GM19463 (cell line): ENCODE results near the gene PRSS33.

Source experiments
- ATAC-seq: cut with Tn5 transposase; IDR thresholded peaks from one replicate; pipeline ENCODE4 v1.9.1; 2021; ENCODE audit warnings: mild to moderate bottlenecking, moderate library complexity; ENCODE audit not compliant: unreplicated experiment

PRSS33 gene

GRCh38 chr16:2744711-2745110, 42.6 kb downstream of the PRSS33 start:
- no peak for ATAC-seq

DNA sequence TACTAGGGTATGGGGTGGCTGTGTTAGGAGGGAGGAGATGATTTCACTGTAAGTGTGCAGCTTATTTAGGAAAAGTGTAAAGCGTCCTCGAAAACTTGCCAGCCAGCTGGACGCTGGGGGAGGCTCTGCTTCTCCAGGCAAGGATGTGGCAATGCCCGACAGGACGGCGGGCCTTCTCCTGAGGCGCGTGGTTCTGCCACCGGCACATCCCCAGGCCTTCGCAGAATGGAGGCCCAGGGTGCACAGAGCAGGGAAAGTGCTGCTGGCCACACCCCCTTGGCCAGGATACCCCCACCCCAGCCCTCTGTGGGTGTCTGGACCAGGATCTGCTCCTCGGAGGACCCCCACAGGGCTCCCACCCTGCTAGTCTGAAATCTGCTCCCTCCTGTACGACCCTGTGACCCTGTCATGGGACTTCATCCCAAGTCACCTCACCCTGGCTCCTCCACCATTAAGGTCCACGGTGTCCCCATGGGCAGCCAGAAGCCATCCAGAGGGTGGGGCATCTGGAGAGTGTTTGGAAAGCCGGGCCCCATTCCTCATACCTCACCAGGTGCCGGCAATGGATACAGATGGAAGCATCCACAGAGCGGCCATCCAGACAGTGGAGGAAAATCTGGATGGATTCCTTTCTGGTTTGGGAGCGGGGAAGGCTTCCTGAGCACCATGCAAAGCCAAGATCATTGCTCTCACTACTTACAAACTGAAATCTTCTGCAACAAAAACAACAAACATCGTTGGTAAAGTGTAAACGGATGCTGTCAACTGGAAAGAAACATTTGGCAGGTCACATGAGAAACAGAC, 44.2 kb downstream of the PRSS33 start:
- no peak for ATAC-seq

- no peak for ATAC-seq
These were observed 44.9 kb downstream of the PRSS33 start for GRCh38 chr16:2742323-2743006.

- no peak for ATAC-seq
These were observed 46.2 kb downstream of the PRSS33 start for GRCh38 chr16:2741168-2741567.

DNA sequence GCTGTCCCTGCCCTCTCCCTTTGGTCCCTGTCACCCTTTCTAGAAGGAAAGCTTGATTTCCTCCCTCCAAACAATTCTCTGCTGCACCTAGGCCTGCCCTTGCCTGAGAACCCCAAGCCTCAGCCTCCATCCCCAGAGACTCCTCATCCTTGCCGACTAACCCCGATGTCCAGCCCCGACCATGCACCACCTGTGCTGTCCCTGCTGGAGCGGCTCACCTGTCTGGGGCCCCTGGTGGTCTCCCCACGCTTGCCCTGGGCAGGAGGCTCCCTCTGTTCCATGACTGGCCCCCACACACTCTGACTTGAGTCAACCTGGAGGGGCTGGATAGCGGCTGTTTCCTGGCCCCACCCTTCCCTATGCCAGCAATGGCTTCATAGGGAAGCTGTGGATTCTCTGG, 46.9 kb downstream of the PRSS33 start:
- no peak for ATAC-seq

DNA sequence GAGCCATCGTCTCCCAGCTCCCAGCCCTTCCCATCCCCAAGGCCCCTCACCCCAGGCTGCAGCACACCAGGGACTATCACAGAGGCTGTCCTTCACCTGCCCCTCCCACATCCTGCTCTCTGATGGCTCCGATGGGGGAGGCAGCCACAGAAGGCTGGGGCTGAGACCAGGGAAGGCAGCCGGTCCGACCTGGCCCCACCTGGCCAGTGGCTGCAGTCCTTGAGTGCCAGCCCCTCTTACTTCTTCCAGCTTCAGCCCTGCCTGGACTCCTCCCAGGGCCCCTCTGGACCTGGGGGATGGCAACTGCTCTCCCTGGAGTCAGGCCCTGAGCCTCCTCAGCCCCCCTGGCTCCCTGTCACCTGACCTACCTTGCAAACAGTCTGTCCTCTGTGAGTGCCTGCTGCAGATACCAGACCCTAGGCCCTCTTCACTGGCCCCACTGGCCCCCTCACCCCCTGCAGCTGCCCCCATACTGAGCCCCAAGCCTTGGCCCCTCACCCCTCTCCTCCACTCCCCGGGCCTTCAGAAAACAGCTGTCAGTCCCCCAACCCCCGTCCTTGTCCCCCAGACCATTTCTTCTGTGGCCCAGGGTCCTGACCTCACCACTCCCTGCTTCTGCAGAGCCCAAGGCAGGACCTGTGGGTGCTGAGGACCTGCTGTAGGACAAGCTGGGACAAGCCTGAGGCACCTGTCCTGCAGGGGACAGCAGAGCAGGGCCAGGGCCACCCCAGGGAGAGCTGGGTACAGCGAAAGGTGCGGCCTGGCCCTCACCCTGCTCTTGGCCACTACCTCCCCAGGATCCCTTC, 47.5 kb downstream of the PRSS33 start:
- ATAC-seq = no peak

- no peak for ATAC-seq
These were observed 48.7 kb downstream of the PRSS33 start for GRCh38 chr16:2738615-2739014.

GRCh38 chr16:2737895-2738418, 49.4 kb downstream of the PRSS33 start:
- ATAC-seq = no peak

DNA sequence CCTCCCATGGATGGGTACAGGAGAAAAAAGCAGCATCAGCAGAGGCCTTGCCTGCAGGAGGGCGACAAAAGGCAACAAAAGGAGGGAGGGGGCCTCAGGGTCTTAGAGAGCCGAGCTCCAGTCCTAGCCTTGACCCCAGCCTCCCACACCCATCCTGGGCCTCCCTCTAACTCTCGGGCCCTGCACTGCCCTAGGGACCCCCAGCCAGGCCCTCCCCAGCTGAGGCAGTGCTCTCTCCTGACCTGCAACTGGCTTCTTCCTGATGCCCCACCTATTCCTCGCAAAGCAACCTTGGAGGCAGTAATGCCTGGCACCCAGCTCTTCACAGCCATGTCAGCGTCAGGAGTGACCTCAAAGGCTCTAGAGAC, 50.1 kb downstream of the PRSS33 start:
- ATAC-seq = no peak

DNA sequence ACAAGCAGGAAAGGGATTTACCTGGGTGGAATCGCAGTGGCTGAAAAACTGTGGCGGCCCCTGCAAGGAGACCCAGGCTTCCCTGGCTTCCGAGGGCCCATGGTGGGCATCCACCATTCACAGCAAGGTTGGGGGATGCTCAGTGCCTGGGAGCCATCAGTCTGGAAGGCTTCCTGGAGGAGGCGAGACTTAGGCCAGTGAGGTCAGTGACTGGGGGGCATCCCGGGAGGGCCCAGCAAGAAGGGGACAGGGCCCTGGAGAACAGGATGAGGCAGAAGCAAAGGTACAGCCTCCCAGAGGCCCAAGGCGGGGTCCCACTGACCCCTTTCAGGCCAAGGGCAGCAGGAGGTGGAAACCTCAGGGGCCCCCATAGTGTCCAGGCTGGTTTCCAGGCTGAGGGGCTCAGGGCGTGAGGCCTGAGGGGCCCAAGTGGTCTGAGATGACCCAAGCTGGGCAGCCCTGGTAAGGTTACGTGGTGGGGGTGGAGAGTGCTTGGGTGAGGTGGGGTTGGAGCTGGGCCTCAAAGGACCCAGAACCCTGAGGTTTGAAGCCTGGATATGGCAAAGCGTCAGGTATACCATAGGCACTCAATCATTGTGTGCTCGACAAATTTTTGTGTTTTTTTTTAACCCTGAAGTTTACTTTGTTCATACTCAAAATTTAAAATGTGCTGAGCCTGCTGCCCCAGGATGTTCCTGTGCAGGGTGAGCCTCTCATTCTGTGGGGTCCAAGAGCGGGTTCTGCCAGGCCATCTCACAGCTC, 50.7 kb downstream of the PRSS33 start:
- no peak for ATAC-seq

GRCh38 chr16:2734844-2735515, 52.4 kb downstream of the PRSS33 start:
- no peak for ATAC-seq
